ENCODE data around the gene TMEM126B. TPM values are rescaled to one million over a fixed set of nuclear protein-coding genes. Genes with fewer than 3 reads are reported as not detected.

TMEM126B gene
- total RNA-seq, 2 experiments from 2014 or later: 47.4 to 61.1 TPM

DNA sequence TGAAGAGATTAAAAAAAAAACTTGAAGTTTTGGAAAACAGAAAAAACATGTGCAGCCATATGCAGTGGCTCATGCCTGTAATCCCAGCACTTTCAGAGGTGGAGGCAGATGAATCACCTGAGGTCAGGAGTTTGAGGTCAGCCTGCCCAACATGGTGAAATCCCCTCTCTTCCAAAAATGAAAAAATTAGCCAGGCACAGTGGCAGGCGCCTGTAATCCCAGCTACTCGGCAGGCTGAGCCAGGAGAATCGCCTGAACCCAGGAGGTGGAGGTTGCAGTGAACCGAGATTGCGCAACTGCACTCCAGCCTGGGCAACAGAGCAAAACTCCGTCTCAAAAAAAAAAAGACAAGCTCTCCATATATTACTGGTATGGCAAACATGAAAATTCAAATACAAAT lies 8.9 kb upstream of the TMEM126B start:
- intact Hi-C loops (cut with micrococcal nuclease; ENCODE audit: unreplicated experiment): no loop called here
- Histone ChIP-seq H3K4me3 (ENCODE audit: low read depth, low read length, poor library complexity, severe bottlenecking) (no peak overlapping the region), H3K27ac (ENCODE audit: low read depth, low read length, poor library complexity, severe bottlenecking) (no peak overlapping the region), H4K20me1 (ENCODE audit: insufficient read depth, low read length) (no peaks in the 10 kb centered on the region), H3K79me2 (ENCODE audit: insufficient read depth, low read depth, low read length) (no peaks in the 10 kb centered on the region), H3K9me2 (ENCODE audit: insufficient read depth, low read length) (no peaks in the 10 kb centered on the region), H3K4me1 (ENCODE audit: insufficient read depth, low read length, poor library complexity, severe bottlenecking) (no peaks in the 10 kb centered on the region), H2AFZ (ENCODE audit: low read length) (no peak overlapping the region), H3K4me2 (ENCODE audit: low read length) (no peak overlapping the region), H3K36me3 (ENCODE audit: insufficient read depth, low read length) (no peaks in the 10 kb centered on the region), H3K9me3 (ENCODE audit: low read length) (no peaks in the 10 kb centered on the region)
- BruUV-seq (replicated peaks): no TSS peak
- TF ChIP-seq, protein P1, sequence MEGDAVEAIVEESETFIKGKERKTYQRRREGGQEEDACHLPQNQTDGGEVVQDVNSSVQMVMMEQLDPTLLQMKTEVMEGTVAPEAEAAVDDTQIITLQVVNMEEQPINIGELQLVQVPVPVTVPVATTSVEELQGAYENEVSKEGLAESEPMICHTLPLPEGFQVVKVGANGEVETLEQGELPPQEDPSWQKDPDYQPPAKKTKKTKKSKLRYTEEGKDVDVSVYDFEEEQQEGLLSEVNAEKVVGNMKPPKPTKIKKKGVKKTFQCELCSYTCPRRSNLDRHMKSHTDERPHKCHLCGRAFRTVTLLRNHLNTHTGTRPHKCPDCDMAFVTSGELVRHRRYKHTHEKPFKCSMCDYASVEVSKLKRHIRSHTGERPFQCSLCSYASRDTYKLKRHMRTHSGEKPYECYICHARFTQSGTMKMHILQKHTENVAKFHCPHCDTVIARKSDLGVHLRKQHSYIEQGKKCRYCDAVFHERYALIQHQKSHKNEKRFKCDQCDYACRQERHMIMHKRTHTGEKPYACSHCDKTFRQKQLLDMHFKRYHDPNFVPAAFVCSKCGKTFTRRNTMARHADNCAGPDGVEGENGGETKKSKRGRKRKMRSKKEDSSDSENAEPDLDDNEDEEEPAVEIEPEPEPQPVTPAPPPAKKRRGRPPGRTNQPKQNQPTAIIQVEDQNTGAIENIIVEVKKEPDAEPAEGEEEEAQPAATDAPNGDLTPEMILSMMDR (conservative IDR thresholded peaks at IDR 0.05; ENCODE audit: low read length): no peak
- no peak for TF ChIP-seq EZH2phosphoT487 (IDR thresholded peaks at IDR 0.05; ENCODE audit: borderline replicate concordance, low read depth, low read length)
- POLR2A ChIA-PET: interaction anchor here (0.6 to 1.0 kb wide), 3 partner anchors 44 to 233 kb away, joined by 3 read pairs; no protein-coding TSS in a partner anchor
- CTCF ChIA-PET (ENCODE audit: unreplicated experiment): no interaction called here
- no peak for DNase-seq (ENCODE audit: low spot score)

DNA sequence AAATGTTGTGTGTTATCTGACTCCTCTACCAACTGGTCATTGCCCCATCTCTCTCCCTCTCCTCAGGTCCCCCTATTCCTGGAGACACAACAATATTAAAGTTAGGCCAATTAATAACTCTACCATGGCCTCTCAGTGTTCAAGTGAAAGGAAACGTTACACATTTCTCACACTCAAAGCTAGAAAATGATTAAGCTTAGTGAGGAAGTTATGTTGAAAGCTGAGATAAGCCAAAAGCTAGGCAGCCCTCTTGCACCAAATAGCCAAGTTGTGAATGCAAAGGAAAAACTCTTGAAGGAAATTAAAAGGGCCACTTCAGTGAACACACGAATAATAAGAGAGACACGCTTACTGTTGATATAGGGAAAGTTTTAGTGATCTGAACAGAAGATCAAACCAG lies 8.1 kb upstream of the TMEM126B start:
- Histone ChIP-seq H3K36me3 (ENCODE audit: insufficient read depth, low read length) (no peaks in the 10 kb centered on the region), H3K4me1 (ENCODE audit: insufficient read depth, low read length, poor library complexity, severe bottlenecking) (peaks cover 4% of the 10 kb centered on the region), H3K27ac (ENCODE audit: low read depth, low read length, poor library complexity, severe bottlenecking) (no peak overlapping the region), H3K79me2 (ENCODE audit: insufficient read depth, low read depth, low read length) (no peaks in the 10 kb centered on the region), H2AFZ (ENCODE audit: low read length) (no peak overlapping the region), H3K4me2 (ENCODE audit: low read length) (no peak overlapping the region), H3K9me3 (ENCODE audit: low read length) (no peaks in the 10 kb centered on the region), H3K9me2 (ENCODE audit: insufficient read depth, low read length) (no peaks in the 10 kb centered on the region), H4K20me1 (ENCODE audit: insufficient read depth, low read length) (no peaks in the 10 kb centered on the region), H3K4me3 (ENCODE audit: low read depth, low read length, poor library complexity, severe bottlenecking) (no peak overlapping the region)
- DNase-seq (ENCODE audit: low spot score): no peak
- no peak for TF ChIP-seq EZH2phosphoT487 (IDR thresholded peaks at IDR 0.05; ENCODE audit: borderline replicate concordance, low read depth, low read length)
- TF ChIP-seq, protein P1 (conservative IDR thresholded peaks at IDR 0.05; ENCODE audit: low read length): no peak
- intact Hi-C loops (cut with micrococcal nuclease; ENCODE audit: unreplicated experiment): loop anchor here (10.0 kb wide), 1 partner anchor 445 kb away; the partner anchor contains the start of gene PICALM
- CTCF ChIA-PET (ENCODE audit: unreplicated experiment): interaction anchor here (0.5 kb wide), 1 partner anchor 869 kb away, joined by 3 read pairs; no protein-coding TSS in a partner anchor
- POLR2A ChIA-PET: interaction anchor here (0.6 to 0.7 kb wide), 3 partner anchors 28 to 253 kb away, joined by 3 to 7 read pairs (median 3); no protein-coding TSS in a partner anchor
- BruUV-seq (replicated peaks): no TSS peak

DNA sequence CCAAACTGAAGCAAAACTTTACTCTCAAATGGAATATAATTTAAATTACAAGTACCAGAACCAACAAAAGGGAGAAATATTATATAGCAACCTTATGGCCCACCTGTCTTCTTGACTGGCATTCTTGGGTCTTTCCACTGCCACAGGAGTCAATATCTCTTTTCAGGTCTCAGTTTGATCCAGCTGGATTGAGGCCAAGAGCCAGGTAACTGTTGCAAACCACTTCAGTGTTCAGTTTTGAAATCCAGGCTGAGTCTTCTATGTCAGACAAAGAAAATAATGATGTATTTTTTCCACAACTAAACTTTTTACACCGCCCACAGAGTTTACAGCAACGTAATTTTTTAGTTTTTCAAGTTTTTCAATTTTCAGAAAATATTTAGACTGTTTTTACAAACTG lies 1.9 kb upstream of the TMEM126B start:
- POLR2A ChIA-PET: interaction anchor here (0.9 to 4.2 kb wide), 4 partner anchors 10 to 42 kb away, joined by 3 to 41 read pairs (median 6); partner anchors contain the start of gene TMEM126A

More for the DNA sequence above, 1.9 kb upstream of the TMEM126B start:
- Histone ChIP-seq H3K36me3 (ENCODE audit: insufficient read depth, low read length) (peaks cover 17% of the 10 kb centered on the region), H3K4me2 (ENCODE audit: low read length) (peak overlapping the region; percentile 98), H3K27ac (ENCODE audit: low read depth, low read length, poor library complexity, severe bottlenecking) (no peak overlapping the region), H3K4me3 (ENCODE audit: low read depth, low read length, poor library complexity, severe bottlenecking) (peak overlapping the region; percentile 14), H2AFZ (ENCODE audit: low read length) (peak overlapping the region; percentile 79; the same call in 1 of the 2 replicates), H3K4me1 (ENCODE audit: insufficient read depth, low read length, poor library complexity, severe bottlenecking) (peaks cover 35% of the 10 kb centered on the region), H3K79me2 (ENCODE audit: insufficient read depth, low read depth, low read length) (peaks cover 31% of the 10 kb centered on the region), H4K20me1 (ENCODE audit: insufficient read depth, low read length) (no peaks in the 10 kb centered on the region), H3K9me2 (ENCODE audit: insufficient read depth, low read length) (no peaks in the 10 kb centered on the region), H3K9me3 (ENCODE audit: low read length) (no peaks in the 10 kb centered on the region)
- BruUV-seq (replicated peaks): no TSS peak
- DNase-seq (ENCODE audit: low spot score): no peak
- TF ChIP-seq EZH2phosphoT487 (IDR thresholded peaks at IDR 0.05; ENCODE audit: borderline replicate concordance, low read depth, low read length): no peak
- TF ChIP-seq, protein P1 (conservative IDR thresholded peaks at IDR 0.05; ENCODE audit: low read length): no peak
- intact Hi-C loops (cut with micrococcal nuclease; ENCODE audit: unreplicated experiment): loop anchor here (10.0 kb wide), 1 partner anchor 438 kb away; the partner anchor contains the start of gene PICALM
- CTCF ChIA-PET (ENCODE audit: unreplicated experiment): no interaction called here

Measured in OCI-LY7 (cell line).